NCI-H2107 (cell line): ENCODE results near the gene RBM45.
"Not testable (repeated sequence)": the region's sequence is repeated elsewhere in the genome, so short reads cannot be mapped to it uniquely, and the experiment has no call there.

ENCODE experiments used
- DNase-seq: peaks from one replicate; lab custom pipeline; 2025; lab: John Stamatoyannopoulos, UW

RBM45 gene

DNA sequence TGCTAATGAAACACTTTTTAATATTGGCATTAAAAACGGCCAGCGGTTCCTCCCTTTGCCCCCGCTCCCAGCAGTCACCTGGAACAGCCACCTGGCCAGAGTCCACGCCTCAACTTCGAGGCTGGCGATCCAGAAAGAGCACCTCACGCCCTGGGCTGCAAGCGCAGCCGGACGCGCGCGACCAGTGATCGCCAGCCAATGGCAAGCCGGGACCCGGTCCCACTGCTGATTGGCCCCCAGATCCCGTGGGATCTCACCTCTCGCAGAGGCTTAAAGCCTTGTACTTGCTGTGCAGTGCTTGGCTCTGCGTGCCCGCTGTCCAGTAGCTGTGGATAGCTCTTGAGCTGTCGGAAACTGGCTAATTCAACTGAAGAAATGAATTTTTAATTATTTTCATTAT, 4.1 kb upstream of the RBM45 start:
- DNase-seq, result no peak

- DNase-seq, result peak; percentile 19
Measured at GRCh38 chr2:178109813-178110212, 2.4 kb upstream of the RBM45 start.

GRCh38 chr2:178110681-178111080, 1.6 kb upstream of the RBM45 start:
- no peak for DNase-seq

GRCh38 chr2:178111743-178112142, 494 bp upstream of the RBM45 start:
- no peak for DNase-seq

DNA sequence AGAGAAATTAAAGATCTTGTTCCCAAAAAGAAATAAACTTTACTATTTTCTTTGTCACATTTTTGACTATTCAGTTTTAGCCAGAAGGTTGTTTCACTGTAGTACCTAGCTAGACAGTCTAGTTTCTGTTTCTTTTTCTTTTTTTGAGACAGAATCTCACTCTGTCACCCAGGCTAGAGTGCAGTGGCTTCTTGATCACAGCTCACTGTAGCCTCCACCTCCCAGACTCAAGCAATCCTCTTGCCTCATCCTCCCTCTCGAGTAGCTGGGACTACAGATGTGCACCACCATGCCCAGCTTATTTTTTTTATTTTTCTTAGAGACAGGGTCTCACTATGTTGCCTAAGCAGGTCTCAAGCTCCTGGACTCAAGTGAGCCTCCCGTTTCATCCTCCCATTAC, 2.2 kb downstream of the RBM45 start:
- DNase-seq, result no peak

DNA sequence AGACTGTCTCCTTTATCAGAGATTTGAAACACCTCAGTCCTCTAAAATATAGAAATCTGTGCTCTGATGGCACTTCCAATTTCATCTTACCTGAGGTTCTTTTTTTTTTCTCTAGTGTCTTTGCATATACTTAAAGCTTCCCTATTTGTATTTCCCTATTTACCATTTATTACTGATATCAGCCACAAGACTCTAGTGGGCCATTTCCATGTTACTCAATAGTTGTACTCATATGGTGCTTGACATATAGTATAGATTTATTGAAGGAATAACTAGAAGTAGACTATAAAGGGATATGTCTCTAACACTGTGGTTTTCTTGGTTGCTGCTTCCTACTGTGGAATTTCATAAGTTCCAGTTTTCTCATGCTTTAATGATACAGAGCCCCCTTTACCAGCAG, 3.0 kb downstream of the RBM45 start:
- DNase-seq, result no peak

- no peak for DNase-seq
Measured at GRCh38 chr2:178117725-178118124, 5.5 kb downstream of the RBM45 start.

DNA sequence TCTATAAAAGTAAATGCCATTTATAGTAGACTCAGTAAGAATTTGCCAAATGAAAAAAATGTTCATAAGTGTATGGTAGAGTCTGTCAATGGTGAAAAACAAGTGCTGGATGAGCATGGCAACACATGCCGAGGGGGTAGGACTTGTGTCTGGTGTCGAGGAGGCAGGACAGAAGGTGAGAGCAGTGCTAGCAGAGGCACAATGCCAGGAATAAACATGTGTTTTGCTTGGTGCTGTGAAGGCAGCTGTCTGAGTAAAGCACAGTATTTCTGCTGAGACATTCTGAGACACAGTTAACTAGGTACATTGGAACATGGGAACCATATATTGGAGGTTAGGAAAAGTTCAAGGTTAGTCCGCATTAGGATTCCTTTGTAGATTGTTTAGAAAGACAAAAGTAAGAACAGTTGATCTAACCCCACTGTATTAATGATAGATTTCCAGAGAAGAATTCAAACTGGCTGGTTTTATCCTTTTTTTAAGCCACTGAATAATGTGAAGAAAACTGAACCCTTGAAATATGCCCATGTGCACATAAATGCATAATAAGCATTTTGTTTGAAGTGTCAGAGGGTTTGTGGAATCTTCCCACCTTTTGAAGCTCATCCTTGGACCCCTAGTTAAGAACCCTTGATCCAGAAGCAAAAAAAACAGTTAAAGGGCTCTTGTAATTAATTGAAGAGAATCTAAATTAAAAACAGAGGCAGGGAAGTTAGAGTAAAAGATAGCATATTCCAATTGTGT, 7.1 kb downstream of the RBM45 start:
- DNase-seq, result no peak

DNA sequence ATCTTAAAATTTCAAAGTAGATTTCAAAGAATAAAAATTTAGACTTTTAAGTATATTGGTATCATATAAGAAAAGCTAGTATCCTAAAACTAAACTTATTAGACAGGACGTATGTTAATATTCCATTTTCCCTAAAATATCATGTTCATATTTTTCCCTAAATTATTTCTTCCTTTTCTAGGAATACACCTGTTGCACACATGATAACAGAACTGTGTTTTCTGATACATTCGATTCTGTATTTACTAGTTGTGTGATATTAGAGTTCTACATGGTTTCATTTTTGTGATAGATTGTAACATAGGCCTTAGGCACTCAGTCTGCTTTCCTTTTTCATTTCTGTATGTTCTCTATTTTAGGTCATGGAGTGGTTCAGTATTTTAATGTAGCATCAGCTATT, 10.9 kb downstream of the RBM45 start:
- no peak for DNase-seq

- DNase-seq, result no peak
Measured at GRCh38 chr2:178125125-178125524, 12.9 kb downstream of the RBM45 start.

- no peak for DNase-seq
Measured at GRCh38 chr2:178125862-178126261, 13.6 kb downstream of the RBM45 start.

DNA sequence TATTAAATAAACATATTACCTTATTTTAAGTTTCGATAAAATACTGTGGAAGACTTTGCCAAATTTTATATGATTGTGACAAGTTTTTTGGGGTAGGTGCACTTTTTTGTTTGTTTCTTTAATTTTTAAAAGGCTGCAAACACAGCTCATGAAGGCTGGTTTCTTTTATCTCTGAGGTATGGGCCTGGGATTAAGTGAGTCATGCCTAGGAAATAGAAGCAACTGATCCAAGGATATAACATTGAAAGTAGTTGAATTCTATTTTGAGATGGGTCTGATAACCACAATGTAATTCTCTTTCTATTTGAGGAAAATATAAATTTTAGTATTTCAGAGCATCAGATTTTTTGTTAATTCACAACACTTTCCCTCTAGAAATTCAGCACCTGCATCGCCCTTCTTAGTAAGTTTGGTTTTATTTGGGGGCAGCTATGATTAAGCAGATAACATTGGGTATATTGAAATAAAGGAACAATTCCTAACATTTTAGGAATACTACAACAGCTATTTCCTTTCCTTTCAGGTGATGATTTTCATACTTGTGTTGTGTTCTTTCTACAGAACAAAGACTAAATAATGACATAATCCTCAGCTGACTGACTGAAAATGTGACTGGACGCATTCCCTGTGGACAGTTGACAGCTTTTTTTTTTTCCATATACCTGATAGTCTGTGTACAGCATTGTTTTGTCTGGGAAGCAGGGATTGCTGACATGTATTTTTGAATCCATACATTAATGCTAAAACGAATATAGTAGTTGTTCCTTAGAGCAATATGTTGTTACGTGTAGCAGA, 16.8 kb downstream of the RBM45 start:
- DNase-seq, result no peak

DNA sequence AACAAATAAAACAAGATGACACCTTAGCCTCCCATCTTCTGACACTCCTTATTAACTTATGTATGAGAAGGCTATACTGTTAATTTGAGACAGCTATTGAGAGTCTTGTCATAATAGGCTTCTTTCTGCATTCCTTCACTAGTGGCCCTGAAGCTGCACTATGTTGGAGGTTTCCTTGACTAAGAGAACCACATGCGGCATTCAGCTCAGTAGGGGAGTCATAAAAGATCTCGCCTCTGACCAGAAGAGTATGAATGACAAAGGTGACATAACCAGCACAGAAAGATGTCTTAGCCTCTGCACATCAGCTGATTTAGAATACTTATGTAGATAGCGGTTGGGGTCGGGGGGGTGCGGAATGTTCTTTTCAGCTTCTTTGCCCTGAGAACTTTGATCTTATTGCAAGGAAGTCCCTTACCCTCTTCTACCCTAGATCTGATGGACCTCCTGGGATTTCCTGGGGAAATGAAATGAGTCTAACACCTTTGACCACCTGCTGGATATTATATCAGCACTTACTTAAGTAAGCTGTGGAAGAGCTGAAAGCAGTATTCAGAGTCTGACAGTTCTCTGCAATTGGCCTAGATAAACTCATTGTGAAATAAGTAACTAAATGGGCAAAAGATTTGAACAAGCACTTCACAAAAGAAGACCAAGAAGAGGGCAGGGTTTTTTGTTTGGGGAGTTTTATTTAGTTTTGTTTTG, 24.2 kb downstream of the RBM45 start:
- DNase-seq, result no peak

GRCh38 chr2:178142274-178143065, 30.2 kb downstream of the RBM45 start:
- DNase-seq, result peak; percentile 43

- no peak for DNase-seq
Measured at GRCh38 chr2:178143481-178143880, 31.2 kb downstream of the RBM45 start.

- DNase-seq, result no peak
Measured at GRCh38 chr2:178152033-178152432, 39.8 kb downstream of the RBM45 start.

- no peak for DNase-seq
Measured at GRCh38 chr2:178152542-178152941, 40.3 kb downstream of the RBM45 start.

GRCh38 chr2:178152977-178153376, 40.7 kb downstream of the RBM45 start:
- no peak for DNase-seq

DNA sequence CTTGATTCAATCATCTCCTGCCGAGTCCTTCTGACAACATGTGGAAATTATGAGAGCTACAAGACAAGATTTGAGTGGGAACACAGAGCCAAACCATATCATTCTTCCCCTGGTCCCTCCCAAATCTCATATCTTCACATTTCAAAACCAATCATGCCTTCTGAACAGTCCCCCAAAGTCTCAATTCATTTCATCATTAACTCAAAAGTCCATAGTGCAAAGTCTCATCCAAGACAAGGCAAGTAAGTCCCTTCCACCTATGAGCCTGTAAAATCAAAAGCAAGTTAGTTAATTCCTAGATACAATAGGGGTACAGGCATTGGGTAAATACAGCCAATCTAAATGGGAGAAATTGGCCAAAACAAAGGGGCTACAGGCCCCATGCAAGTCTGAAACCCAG, 41.6 kb downstream of the RBM45 start:
- not testable (repeated sequence) for DNase-seq

GRCh38 chr2:178155524-178155923, 43.3 kb downstream of the RBM45 start:
- no peak for DNase-seq

- DNase-seq, result no peak
Measured at GRCh38 chr2:178157574-178157973, 45.3 kb downstream of the RBM45 start.

DNA sequence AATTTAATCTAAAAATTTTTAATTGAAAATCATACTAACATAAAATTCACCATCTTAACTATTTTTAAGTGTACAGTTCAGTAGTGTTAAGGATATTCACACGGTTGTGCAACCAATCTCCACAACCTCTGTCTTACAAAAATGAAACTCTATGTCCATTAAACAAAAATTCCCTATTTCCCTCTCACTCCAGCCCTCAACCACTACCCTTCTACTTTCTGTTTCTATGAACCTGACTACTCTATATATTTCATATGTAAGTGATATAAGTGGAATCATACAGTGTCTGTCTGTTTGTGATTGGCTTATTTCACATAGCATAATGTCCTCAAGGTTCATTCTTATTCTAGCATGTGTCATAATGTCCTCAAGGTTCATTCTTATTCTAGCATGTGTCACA, 47.7 kb downstream of the RBM45 start:
- no peak for DNase-seq
